Measurements from ENCODE around the gene CYP2D6.
"Not testable (repeated sequence)": the region's sequence is repeated elsewhere in the genome, so short reads cannot be mapped to it uniquely, and the experiment has no call there.

DNA sequence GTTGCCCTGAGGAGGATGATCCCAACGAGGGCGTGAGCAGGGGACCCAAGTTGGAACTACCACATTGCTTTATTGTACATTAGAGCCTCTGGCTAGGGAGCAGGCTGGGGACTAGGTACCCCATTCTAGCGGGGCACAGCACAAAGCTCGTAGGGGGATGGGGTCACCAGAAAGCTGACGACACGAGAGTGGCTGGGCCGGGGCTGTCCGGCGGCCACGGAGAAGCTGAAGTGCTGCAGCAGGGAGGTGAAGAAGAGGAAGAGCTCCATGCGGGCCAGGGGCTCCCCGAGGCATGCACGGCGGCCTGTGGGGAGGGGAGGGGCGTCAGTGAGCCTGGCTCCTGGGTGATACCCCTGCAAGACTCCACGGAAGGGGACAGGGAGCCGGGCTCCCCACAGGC is 9.5 kb upstream of the CYP2D6 start:
- not testable (repeated sequence) for TF ChIP-seq EZH2 (IDR thresholded peaks at IDR 0.05; ENCODE audit: insufficient read depth, poor library complexity, severe bottlenecking); EZH2phosphoT487 (IDR thresholded peaks at IDR 0.05; ENCODE audit: insufficient read depth, low read depth)
